ENCODE measurements around the gene SNX27. TPM values are rescaled to one million over a fixed set of nuclear protein-coding genes. Genes with fewer than 3 reads are reported as not detected.

SNX27 gene
- polyA plus RNA-seq, 1 experiment, result 23.8 TPM

- H3K27me3 ChIP-seq (ENCODE audit: control insufficient read depth, insufficient read depth, low read length), result no peaks in the 10 kb centered on the region
- DNase-seq (ENCODE audit: low read depth, low spot score), result no peak
- ChIA-PET CTCF (no interaction called here), POLR2A (no interaction called here)
- no peak for TF ChIP-seq CTCF (IDR thresholded peaks at IDR 0.05; ENCODE audit: low read depth, low read length)
- H3K9me3 ChIP-seq (ENCODE audit: control insufficient read depth, insufficient read depth, low read length), result no peaks in the 10 kb centered on the region
- H3K4me3 ChIP-seq (ENCODE audit: low read depth, low read length), result no peak overlapping the region
- H3K27ac ChIP-seq (ENCODE audit: low read depth, low read length), result no peak overlapping the region
These were observed 41.0 kb upstream of the SNX27 start for GRCh38 chr1:151570819-151571218.

- Histone ChIP-seq H3K9me3 (ENCODE audit: control insufficient read depth, insufficient read depth, low read length) (no peaks in the 10 kb centered on the region), H3K27ac (ENCODE audit: low read depth, low read length) (peak overlapping the region; percentile 42), H3K27me3 (ENCODE audit: control insufficient read depth, insufficient read depth, low read length) (no peaks in the 10 kb centered on the region), H3K4me3 (ENCODE audit: low read depth, low read length) (no peak overlapping the region)
- no peak for TF ChIP-seq CTCF (IDR thresholded peaks at IDR 0.05; ENCODE audit: low read depth, low read length)
- ChIA-PET CTCF (interaction anchor here (1.9 kb wide), 1 partner anchor 19 kb away, joined by 7 read pairs; no protein-coding TSS in a partner anchor), POLR2A (no interaction called here)
- DNase-seq (ENCODE audit: low read depth, low spot score), result no peak
These were observed 37.0 kb upstream of the SNX27 start for GRCh38 chr1:151574575-151575529.

- no peaks in the 10 kb centered on the region for H3K9me3 ChIP-seq (ENCODE audit: control insufficient read depth, insufficient read depth, low read length)
- POLR2A ChIA-PET, result no interaction called here
- DNase-seq (ENCODE audit: low read depth, low spot score), result no peak
- no peaks in the 10 kb centered on the region for H3K27me3 ChIP-seq (ENCODE audit: control insufficient read depth, insufficient read depth, low read length)
- no peak for TF ChIP-seq CTCF (IDR thresholded peaks at IDR 0.05; ENCODE audit: low read depth, low read length)
- no peak overlapping the region for H3K27ac ChIP-seq (ENCODE audit: low read depth, low read length)
- no peak overlapping the region for H3K4me3 ChIP-seq (ENCODE audit: low read depth, low read length)
- CTCF ChIA-PET, result interaction anchor here (3.8 kb wide), 1 partner anchor 17 kb away, joined by 21 read pairs; no protein-coding TSS in a partner anchor
These were observed 34.7 kb upstream of the SNX27 start for GRCh38 chr1:151577173-151577572.

GRCh38 chr1:151578941-151579340, 32.9 kb upstream of the SNX27 start:
- H3K4me3 ChIP-seq (ENCODE audit: low read depth, low read length), result no peak overlapping the region
- DNase-seq (ENCODE audit: low read depth, low spot score), result no peak
- no peaks in the 10 kb centered on the region for H3K9me3 ChIP-seq (ENCODE audit: control insufficient read depth, insufficient read depth, low read length)
- CTCF ChIA-PET, result interaction anchor here (3.8 kb wide), 1 partner anchor 15 kb away, joined by 21 read pairs; no protein-coding TSS in a partner anchor
- H3K27ac ChIP-seq (ENCODE audit: low read depth, low read length), result peak overlapping the region; percentile 31
- H3K27me3 ChIP-seq (ENCODE audit: control insufficient read depth, insufficient read depth, low read length), result no peaks in the 10 kb centered on the region
- POLR2A ChIA-PET, result no interaction called here
- TF ChIP-seq CTCF (IDR thresholded peaks at IDR 0.05; ENCODE audit: low read depth, low read length), result no peak

Measured in AG04450 (cell line).